Activated naive CD4-positive, alpha-beta T cell treated with anti-CD3 and anti-CD28 coated beads, Interleukin-2, amount 10 ng/mL, durations not matched to agents 7 days and 5 days (primary cell): Measurements from ENCODE around the gene EML6.

Experiments
- CTCF ChIA-PET: fragments of 350-600 bp; sonication (Branson Sonifier 250); formaldehyde crosslinking; loops from one replicate; lab custom pipeline; 2021; ENCODE audit warnings: antibody characterized with exemption; lab: Charles Lee
- DNase-seq: peaks from one replicate; pipeline ENCODE4 v3.0.0-alpha.2; 2020
- H3K27ac Mint-ChIP-seq: one replicate; pipeline ENCODE4 v1.8.0; 2021; ENCODE audit warnings: mild to moderate bottlenecking, moderate library complexity, mixed read lengths
- H3K27me3 Mint-ChIP-seq: one replicate; pipeline ENCODE4 v1.8.0; 2021; ENCODE audit warnings: mild to moderate bottlenecking, mixed read lengths
- H3K36me3 Mint-ChIP-seq: one replicate; pipeline ENCODE4 v1.8.0; 2021; ENCODE audit warnings: mixed read lengths
- H3K4me1 Mint-ChIP-seq: one replicate; pipeline ENCODE4 v1.8.0; 2021; ENCODE audit warnings: mixed read lengths
- H3K4me3 Mint-ChIP-seq: one replicate; pipeline ENCODE4 v1.8.0; 2021; ENCODE audit warnings: mild to moderate bottlenecking, moderate library complexity, mixed read lengths
- H3K9me3 Mint-ChIP-seq: one replicate; pipeline ENCODE4 v1.8.0; 2021; ENCODE audit warnings: mixed read lengths

EML6 gene

DNA sequence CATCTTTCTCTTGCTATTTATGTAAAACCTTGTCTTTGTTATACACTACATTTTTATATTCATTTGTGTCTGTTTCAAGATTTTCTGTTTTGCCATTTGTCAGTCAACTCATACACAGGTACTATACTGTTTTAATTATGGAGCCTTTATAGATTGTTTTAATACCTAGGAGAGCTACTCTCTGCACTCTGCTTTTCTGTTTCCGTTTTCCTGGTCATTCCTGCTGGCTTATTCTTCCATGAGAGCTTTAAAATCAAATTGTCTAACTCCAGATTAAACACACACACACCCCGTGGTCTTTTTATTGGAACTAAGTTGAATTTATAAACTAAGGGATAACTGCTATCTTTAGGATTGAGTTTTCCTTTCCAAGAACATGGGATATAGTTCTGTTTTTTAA, 165.6 kb downstream of the EML6 start:
- H3K36me3 Mint-ChIP-seq = no peaks in the 10 kb centered on the region
- H3K4me1 Mint-ChIP-seq = no peaks in the 10 kb centered on the region
- peaks cover 3% of the 10 kb centered on the region for H3K27me3 Mint-ChIP-seq
- DNase-seq = no peak
- CTCF ChIA-PET = no interaction called here
- H3K9me3 Mint-ChIP-seq = no peaks in the 10 kb centered on the region
- no peak overlapping the region for H3K4me3 Mint-ChIP-seq
- no peak overlapping the region for H3K27ac Mint-ChIP-seq

DNA sequence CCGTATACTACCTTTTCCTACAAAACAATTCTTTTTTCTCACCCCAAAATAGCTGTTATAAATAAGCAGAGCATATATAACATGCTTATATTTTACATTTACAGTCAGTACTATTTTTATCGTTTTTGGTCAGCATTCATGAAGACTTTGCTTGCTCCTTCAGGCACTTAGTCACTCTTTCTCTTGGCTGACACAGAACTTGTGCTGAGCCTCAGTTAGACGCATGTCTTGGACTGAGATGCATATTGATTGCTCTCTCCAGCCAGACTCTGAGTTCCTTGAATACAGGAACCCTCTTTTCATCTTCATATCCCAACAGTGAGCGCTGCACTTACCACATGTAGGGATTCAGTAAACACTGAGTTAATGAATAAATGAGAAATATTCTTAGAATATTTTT, 168.4 kb downstream of the EML6 start:
- H3K4me3 Mint-ChIP-seq = no peak overlapping the region
- no peaks in the 10 kb centered on the region for H3K9me3 Mint-ChIP-seq
- no peak overlapping the region for H3K27ac Mint-ChIP-seq
- CTCF ChIA-PET = interaction anchor here (1.1 kb wide), 1 partner anchor 53 kb away, joined by 4 read pairs; no protein-coding TSS in a partner anchor
- H3K4me1 Mint-ChIP-seq = no peaks in the 10 kb centered on the region
- no peak for DNase-seq
- H3K27me3 Mint-ChIP-seq = peaks cover 3% of the 10 kb centered on the region
- H3K36me3 Mint-ChIP-seq = no peaks in the 10 kb centered on the region

DNA sequence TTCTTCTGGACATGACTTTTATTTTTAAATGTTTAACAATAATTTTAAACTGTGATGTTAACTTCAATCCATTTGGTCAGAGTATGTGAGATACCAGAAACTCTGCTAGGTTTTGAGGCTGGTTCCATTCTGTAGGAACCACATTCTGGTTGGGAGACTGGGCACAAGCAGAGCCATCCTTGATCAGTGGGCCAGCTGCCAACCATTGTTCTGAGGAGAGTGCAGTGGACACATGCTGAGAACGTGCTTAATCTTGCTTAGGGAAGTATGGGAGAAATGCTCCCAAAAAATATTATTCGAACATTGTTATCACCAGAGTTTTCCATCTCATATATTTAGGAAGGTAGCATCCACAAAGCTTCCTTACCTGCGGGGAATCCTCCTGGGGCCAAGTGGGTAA, 171.0 kb downstream of the EML6 start:
- H3K9me3 Mint-ChIP-seq = no peaks in the 10 kb centered on the region
- H3K36me3 Mint-ChIP-seq = no peaks in the 10 kb centered on the region
- H3K4me1 Mint-ChIP-seq = peaks cover 19% of the 10 kb centered on the region
- H3K4me3 Mint-ChIP-seq = no peak overlapping the region
- peaks cover 3% of the 10 kb centered on the region for H3K27me3 Mint-ChIP-seq
- CTCF ChIA-PET = no interaction called here
- H3K27ac Mint-ChIP-seq = no peak overlapping the region
- DNase-seq = no peak

DNA sequence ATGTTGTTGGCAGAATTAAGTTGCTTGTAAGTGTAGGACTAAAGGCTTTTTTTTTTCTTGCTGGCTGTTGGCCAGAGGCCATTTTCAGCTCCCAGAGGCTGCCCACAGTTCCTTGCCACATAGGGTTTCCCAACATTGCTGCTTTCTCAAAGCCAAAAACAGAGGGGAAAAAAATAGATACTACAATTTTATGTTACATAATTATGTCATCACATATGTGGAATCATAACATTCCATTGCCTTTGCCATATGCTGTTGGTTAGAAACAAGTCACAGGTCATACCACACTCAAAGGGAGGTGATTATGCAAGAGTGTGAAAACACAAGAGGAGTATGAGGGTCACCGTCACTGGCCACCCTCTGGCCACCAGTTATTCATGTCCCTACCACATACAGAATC, 172.3 kb downstream of the EML6 start:
- Mint-ChIP-seq H3K27ac (no peak overlapping the region), H3K4me1 (peaks cover 19% of the 10 kb centered on the region), H3K36me3 (no peaks in the 10 kb centered on the region), H3K27me3 (peaks cover 4% of the 10 kb centered on the region), H3K4me3 (no peak overlapping the region), H3K9me3 (no peaks in the 10 kb centered on the region)
- CTCF ChIA-PET = no interaction called here
- DNase-seq = no peak

DNA sequence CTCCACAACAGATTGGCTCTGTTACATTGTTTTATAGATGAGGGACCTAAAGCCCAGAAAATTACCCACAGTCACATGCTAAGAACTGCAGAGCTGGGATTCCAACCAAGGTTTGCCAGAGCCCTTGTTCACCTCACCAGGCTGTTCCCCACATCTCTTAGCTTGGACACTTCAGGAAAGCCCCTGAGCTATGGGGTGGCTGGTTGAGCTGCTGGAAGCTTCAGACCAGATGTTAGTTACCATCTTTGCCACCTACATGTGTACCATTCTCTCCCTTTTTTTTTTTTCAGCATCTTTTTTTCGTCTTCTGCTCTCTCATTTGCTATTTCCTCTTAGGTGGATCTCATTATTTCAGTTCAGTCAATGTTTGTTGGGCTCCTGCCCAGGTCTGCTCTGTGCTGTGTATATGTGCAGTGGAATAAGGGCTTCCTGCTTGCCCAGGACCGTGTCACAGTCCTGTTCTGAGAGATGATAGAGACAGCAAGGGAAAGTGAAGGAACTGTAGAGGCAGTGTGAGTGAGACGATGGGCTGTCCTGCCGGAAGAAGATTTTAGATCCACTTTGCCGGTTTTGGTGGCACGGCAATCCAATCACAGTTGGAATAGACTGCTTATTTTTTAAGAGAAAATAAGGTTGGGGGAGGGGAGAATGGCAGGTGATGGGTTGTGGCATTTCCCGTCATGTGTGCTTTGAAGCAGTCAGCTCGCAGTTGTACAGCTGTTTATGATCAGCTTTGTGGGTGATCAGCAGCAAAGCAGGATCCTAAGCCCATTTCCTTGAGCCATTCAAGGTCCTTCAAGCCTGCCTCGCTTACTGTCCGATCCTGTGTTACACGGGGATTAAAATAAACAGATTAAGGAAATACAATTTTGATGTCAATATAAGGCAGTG, 174.2 kb downstream of the EML6 start:
- peaks cover 4% of the 10 kb centered on the region for H3K27me3 Mint-ChIP-seq
- peak; percentile 52 for DNase-seq
- CTCF ChIA-PET = interaction anchor here (0.7 to 1.6 kb wide), 4 partner anchors 9 to 271 kb away, joined by 3 to 6 read pairs (median 3); no protein-coding TSS in a partner anchor
- peaks cover 19% of the 10 kb centered on the region for H3K4me1 Mint-ChIP-seq
- H3K36me3 Mint-ChIP-seq = no peaks in the 10 kb centered on the region
- peak overlapping the region; percentile 25 for H3K4me3 Mint-ChIP-seq
- H3K27ac Mint-ChIP-seq = peak overlapping the region; percentile 78
- no peaks in the 10 kb centered on the region for H3K9me3 Mint-ChIP-seq

DNA sequence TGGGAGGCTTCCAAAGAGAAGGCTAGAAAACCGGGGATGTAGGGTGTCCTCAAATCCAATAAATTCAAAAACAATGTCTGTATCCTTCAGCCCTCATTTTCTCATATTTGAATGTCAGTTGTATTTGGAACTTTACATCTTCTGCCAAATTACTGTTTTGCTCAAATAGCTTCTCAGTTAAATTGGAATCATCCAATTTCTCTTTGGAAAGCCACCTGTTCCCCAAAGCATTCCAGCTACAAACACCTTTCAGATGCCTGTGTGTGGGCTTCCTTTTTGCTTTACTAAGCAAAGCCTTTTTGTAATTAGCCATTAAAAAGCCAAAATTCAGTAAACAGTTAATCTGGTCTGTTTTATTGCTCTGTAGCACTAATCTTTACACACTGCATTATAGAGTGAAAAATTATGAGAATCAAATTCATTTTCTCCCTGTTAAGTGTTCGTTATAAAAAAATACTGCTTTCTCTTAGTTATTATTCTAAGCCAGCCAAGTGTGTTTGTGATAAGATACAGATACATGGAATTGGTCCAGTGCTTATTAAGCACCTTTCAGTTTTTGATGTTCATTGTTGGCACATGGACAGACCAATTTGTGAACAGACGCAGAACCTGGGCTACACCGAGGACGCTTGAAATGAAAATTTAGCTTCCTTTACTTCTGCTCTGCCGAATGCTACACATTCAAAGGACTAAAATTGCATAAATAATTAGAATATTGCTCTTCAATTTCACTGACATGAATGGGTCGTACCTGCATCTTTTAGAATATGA, 175.2 kb downstream of the EML6 start:
- Mint-ChIP-seq H3K9me3 (no peaks in the 10 kb centered on the region), H3K4me1 (peaks cover 20% of the 10 kb centered on the region), H3K27ac (peak overlapping the region; percentile 78), H3K36me3 (no peaks in the 10 kb centered on the region), H3K27me3 (peaks cover 4% of the 10 kb centered on the region), H3K4me3 (no peak overlapping the region)
- no peak for DNase-seq
- CTCF ChIA-PET = interaction anchor here (1.0 to 2.9 kb wide), 7 partner anchors 8 to 284 kb away, joined by 3 to 23 read pairs (median 6); no protein-coding TSS in a partner anchor

DNA sequence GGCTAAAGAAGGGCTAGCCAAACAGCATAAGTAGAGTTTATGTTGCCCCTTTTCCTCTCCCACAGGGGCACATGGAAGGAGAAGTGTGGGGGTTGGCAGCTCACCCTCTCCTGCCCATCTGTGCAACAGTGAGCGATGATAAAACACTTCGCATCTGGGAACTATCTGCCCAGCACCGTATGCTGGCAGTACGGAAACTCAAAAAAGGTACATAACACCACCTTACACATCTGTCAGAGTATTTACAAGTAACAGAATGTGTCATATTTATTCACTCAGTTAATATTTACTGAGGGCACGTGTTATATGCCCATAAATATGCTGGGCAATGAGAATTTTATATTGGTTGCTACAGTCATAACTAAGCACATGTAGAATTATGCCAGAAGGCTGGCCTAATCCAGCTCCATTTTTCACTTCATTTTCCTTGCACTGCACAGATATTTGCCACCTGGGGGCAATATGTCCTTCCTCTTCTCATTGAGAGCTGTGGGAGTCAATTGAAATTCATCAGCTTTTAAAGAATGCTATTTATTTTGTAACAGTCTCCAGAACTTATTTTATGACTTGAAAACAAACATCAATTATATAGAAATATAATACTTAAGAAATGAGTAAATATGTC, 176.2 kb downstream of the EML6 start:
- Mint-ChIP-seq H3K36me3 (no peaks in the 10 kb centered on the region), H3K27me3 (peaks cover 4% of the 10 kb centered on the region), H3K9me3 (no peaks in the 10 kb centered on the region), H3K4me1 (peaks cover 28% of the 10 kb centered on the region), H3K27ac (no peak overlapping the region), H3K4me3 (no peak overlapping the region)
- CTCF ChIA-PET = interaction anchor here (0.9 to 2.9 kb wide), 11 partner anchors 111 to 283 kb away, joined by 3 to 23 read pairs (median 4); partner anchors contain the start of gene RTN4
- no peak for DNase-seq

DNA sequence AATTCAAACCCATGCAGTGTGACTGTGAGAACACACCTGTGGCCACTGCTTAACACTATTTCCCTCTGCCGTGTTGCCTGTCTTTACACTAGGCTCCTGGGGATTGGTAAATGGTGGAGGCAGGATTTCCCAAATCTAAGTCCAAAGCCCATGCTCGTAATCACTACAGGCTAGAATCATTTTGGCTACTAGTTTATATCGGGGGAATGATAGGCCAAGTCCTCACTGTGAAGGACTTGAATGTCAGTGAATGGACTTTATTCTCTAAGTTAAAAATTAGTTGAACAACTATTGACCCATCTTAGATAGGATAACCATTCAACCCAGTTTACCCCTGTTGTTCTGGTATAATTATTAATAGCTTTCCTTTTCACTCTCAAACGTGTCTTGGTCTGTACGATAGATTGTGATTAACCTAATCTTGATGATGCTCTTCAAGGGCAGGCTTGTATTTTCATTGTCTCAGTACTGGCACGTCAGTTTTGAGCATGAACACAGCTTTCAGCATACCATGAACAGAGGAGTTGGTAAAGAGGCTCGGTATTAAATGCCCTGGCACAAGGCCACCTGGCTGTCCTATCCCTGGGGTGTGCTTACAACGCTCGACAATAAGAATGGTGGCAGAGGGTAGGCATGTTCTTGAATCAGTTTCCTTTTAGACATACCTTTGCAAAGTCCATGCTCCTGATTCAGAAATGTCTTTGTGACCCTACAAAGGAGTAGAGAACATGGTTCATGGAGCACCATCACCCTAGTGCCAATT, 177.9 kb downstream of the EML6 start:
- H3K27ac Mint-ChIP-seq = no peak overlapping the region
- CTCF ChIA-PET = interaction anchor here (2.9 kb wide), 1 partner anchor 273 kb away, joined by 23 read pairs; no protein-coding TSS in a partner anchor
- H3K9me3 Mint-ChIP-seq = no peaks in the 10 kb centered on the region
- no peak for DNase-seq
- H3K4me1 Mint-ChIP-seq = peaks cover 28% of the 10 kb centered on the region
- H3K4me3 Mint-ChIP-seq = no peak overlapping the region
- H3K27me3 Mint-ChIP-seq = peaks cover 6% of the 10 kb centered on the region
- no peaks in the 10 kb centered on the region for H3K36me3 Mint-ChIP-seq

DNA sequence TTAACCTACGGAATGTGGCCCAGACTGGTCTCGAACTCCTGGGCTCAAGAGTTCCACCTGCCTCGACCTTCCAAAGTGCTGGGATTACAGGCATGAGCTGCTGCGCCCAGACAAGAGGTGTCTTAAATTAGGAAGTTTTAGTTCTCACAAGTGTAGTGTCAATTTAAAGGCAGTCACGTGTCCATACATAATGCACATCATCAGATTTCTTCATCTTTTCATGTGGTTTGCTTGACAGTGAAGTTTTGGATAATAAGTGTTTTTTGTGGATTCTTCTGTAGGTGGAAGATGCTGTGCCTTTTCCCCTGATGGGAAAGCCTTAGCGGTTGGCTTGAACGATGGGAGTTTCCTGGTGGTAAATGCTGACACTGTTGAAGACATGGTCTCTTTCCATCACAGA, 179.3 kb downstream of the EML6 start:
- H3K27me3 Mint-ChIP-seq = peaks cover 12% of the 10 kb centered on the region
- no peak for DNase-seq
- no peak overlapping the region for H3K4me3 Mint-ChIP-seq
- H3K36me3 Mint-ChIP-seq = no peaks in the 10 kb centered on the region
- no peaks in the 10 kb centered on the region for H3K9me3 Mint-ChIP-seq
- H3K27ac Mint-ChIP-seq = no peak overlapping the region
- CTCF ChIA-PET = no interaction called here
- peaks cover 20% of the 10 kb centered on the region for H3K4me1 Mint-ChIP-seq

DNA sequence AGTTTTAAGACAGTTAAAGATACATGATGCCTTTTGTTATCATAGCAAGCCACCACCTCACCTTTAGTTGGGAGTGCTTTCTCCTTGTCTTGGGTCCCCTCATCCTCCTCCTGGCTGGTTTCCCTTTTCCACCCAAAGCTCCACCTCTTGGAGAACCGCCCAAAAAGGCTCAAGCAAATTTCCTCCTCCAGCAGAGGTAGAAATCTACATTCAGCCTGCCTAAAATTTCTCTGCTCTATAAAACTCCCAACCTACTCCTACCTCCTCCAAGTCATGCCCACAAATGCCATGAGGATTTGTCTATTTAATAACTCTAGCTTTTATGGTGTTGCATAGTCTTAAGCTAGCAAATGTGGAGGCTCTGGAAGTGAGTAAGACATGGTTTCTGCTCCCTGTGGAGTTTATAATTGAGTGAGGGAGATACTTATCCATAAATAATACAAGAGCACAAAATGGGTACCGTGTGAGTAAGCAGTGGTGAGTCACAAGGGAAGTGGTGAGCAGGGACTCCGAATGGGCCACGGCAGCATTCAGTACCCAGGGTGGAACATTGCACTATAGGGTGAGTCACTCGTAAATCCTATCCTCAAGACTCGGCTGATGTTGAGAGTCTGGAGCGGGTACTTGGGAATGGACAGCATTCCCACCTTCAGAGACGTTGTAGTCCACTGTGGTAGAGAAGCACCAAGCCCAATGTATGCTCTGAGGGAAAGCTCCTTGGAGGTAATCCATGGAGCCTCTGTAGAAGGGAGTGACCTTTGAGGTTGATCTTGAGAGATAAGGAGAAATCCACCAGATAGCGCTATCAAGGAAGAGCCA, 180.5 kb downstream of the EML6 start:
- peak; percentile 59 for DNase-seq
- H3K27me3 Mint-ChIP-seq = peaks cover 16% of the 10 kb centered on the region
- no peak overlapping the region for H3K27ac Mint-ChIP-seq
- H3K4me3 Mint-ChIP-seq = no peak overlapping the region
- no peaks in the 10 kb centered on the region for H3K36me3 Mint-ChIP-seq
- no peaks in the 10 kb centered on the region for H3K9me3 Mint-ChIP-seq
- H3K4me1 Mint-ChIP-seq = peaks cover 12% of the 10 kb centered on the region
- CTCF ChIA-PET = no interaction called here

DNA sequence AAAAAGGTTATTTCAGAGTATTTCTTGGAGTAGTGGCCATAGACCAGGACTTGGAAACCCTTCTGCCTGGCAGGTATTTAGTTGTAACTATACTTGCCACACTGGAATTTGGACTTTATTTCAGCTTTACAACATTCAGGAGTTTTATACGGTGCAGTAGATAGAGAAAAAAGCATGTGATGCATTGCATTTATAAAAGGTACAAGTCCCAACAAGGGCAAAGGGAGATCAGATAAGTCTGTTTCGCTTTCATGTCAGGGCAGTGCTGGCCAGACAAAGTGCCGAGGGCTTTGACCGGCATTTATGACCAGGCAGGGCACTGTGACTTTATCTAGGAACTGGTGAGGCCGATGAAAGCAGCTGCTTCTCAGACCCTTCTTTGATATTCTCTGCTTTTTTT, 181.4 kb downstream of the EML6 start:
- H3K9me3 Mint-ChIP-seq = no peaks in the 10 kb centered on the region
- CTCF ChIA-PET = interaction anchor here (1.1 kb wide), 1 partner anchor 66 kb away, joined by 3 read pairs; no protein-coding TSS in a partner anchor
- no peaks in the 10 kb centered on the region for H3K36me3 Mint-ChIP-seq
- DNase-seq = no peak
- H3K4me3 Mint-ChIP-seq = no peak overlapping the region
- H3K27me3 Mint-ChIP-seq = peaks cover 16% of the 10 kb centered on the region
- peaks cover 9% of the 10 kb centered on the region for H3K4me1 Mint-ChIP-seq
- no peak overlapping the region for H3K27ac Mint-ChIP-seq

DNA sequence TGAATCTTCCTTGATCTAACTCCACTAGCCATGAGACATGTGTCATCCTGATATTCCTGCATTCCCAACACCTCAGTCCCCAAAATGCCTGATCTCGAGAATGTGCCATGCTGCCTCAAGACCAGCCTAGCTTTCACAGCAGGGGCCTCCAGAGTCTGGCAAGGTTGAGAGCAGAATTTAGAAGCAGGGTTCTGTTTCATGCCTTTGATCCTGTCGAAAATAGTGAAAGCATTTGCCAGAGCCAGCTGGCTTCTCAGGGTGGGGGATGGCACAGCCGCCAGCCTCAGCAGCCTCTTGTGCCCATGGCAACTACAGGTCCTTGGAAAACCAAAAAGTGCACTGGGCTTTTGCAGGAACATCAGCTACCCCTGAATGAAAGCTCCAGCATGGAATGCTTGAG, 183.3 kb downstream of the EML6 start:
- Mint-ChIP-seq H3K9me3 (no peaks in the 10 kb centered on the region), H3K4me3 (no peak overlapping the region)

DNA sequence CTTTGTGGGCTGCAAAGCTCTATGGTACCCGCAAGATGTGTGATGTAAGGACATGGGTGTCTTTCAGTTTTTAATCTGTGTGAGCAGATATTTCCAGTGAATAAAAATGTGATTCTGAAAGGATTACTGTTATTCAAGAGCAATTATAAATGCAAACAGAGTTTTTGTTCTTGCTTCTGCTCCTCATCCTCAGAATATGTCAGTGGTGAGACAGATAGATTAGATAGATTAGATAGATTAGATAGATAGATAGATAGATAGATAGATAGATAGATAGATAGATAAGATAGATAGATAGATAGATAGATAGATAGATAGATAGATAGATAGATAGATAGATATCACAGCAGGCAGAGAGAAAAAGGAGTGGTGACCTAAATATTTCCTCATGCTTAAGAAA, 184.2 kb downstream of the EML6 start:
- Mint-ChIP-seq H3K36me3 (no peaks in the 10 kb centered on the region), H3K4me1 (peaks cover 9% of the 10 kb centered on the region), H3K4me3 (no peak overlapping the region), H3K27ac (no peak overlapping the region), H3K9me3 (no peaks in the 10 kb centered on the region), H3K27me3 (peaks cover 12% of the 10 kb centered on the region)
- CTCF ChIA-PET = no interaction called here
- DNase-seq = no peak

More for the DNA sequence above, 183.3 kb downstream of the EML6 start:
- CTCF ChIA-PET = interaction anchor here (0.7 to 1.0 kb wide), 2 partner anchors 9 to 322 kb away, joined by 3 read pairs; no protein-coding TSS in a partner anchor
- H3K27ac Mint-ChIP-seq = no peak overlapping the region
- H3K27me3 Mint-ChIP-seq = peaks cover 12% of the 10 kb centered on the region
- H3K36me3 Mint-ChIP-seq = no peaks in the 10 kb centered on the region
- DNase-seq = no peak
- H3K4me1 Mint-ChIP-seq = peaks cover 9% of the 10 kb centered on the region
